GM12864 (cell line): ENCODE data around the gene TEX22.

Experiments
- DNase-seq: peaks from one replicate; pipeline ENCODE4 v3.0.0-alpha.2; 2011; ENCODE audit warnings: low read depth
- H3K4me3 ChIP-seq: 2 replicates; pipeline ENCODE4 v1.5.1; 2011; ENCODE audit warnings: mild to moderate bottlenecking, low read depth, low read length, control low read depth
- CTCF ChIP-seq: IDR thresholded peaks from 2 replicates; pipeline ENCODE4 v1.5.1; 2011; ENCODE audit warnings: low read depth, mild to moderate bottlenecking, moderate library complexity, low read length, control low read depth, inconsistent platforms; ENCODE audit errors: missing control alignments

Gene TEX22

GRCh38 chr14:105423488-105424195 lies 25.3 kb downstream of the TEX22 start:
- DNase-seq: no peak
- TF ChIP-seq CTCF: no peak
- H3K4me3 ChIP-seq: no peak overlapping the region

- H3K4me3 ChIP-seq: no peak overlapping the region
- no peak for TF ChIP-seq CTCF
- no peak for DNase-seq
These were observed 26.5 kb downstream of the TEX22 start for GRCh38 chr14:105424861-105425260.

GRCh38 chr14:105425823-105426247 lies 27.5 kb downstream of the TEX22 start:
- no peak for DNase-seq
- H3K4me3 ChIP-seq: no peak overlapping the region
- TF ChIP-seq CTCF: no peak

GRCh38 chr14:105426416-105427130 lies 28.2 kb downstream of the TEX22 start:
- no peak for DNase-seq
- no peak for TF ChIP-seq CTCF
- H3K4me3 ChIP-seq: no peak overlapping the region

GRCh38 chr14:105427412-105427811 lies 29.1 kb downstream of the TEX22 start:
- TF ChIP-seq CTCF: no peak
- no peak overlapping the region for H3K4me3 ChIP-seq
- no peak for DNase-seq

- no peak overlapping the region for H3K4me3 ChIP-seq
- no peak for TF ChIP-seq CTCF
- no peak for DNase-seq
These were observed 29.7 kb downstream of the TEX22 start for GRCh38 chr14:105427936-105428485.
